ENCODE measurements around the gene CARNS1.

- TF ChIP-seq BHLHE40 (IDR thresholded peaks at IDR 0.05; ENCODE audit: borderline replicate concordance) (no peak), FOXA1 (IDR thresholded peaks at IDR 0.05) (no peak), SP1 (IDR thresholded peaks at IDR 0.05) (no peak), ELF4 (IDR thresholded peaks at IDR 0.05) (no peak), CTBP1 (IDR thresholded peaks at IDR 0.05; ENCODE audit: borderline replicate concordance) (no peak), SUZ12 (IDR thresholded peaks at IDR 0.05) (no peak)
Measured at GRCh38 chr11:67466962-67467771, 51.7 kb downstream of the CARNS1 start.
